ENCODE measurements around the gene PHIP.

Gene PHIP

DNA sequence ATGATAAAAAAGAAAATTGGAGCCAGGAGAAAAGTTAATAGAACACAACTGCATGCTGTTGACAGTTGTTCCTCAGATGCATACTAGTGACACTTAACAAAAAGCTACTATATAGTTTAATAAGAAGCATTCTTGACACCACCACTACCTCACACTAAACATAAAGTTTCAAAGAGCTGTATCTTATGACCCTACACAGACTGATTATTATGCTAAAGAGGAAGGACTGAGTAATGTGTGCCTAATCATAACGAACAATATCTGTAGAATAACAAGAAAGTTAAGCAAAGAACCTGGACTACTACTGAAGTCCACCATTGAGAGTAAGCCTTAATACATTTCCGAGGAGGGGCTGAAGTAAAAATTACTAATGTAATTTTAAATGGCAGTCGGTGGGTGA lies 110.9 kb downstream of the PHIP start:
- no peak overlapping the region for H2AFZ ChIP-seq (ENCODE audit: low read length)
- H2BK15ac ChIP-seq (ENCODE audit: low read length) = no peak overlapping the region
- H3K9ac ChIP-seq (ENCODE audit: low read depth, low read length, poor library complexity) = no peak overlapping the region
- no peak for DNase-seq (ENCODE audit: low spot score)
- no peak overlapping the region for H3K18ac ChIP-seq (ENCODE audit: low read length)
- H2BK5ac ChIP-seq (ENCODE audit: low read length) = no peak overlapping the region
- H3K4me2 ChIP-seq (ENCODE audit: insufficient read depth, low read length, poor library complexity, severe bottlenecking) = no peak overlapping the region
- no peaks in the 10 kb centered on the region for H3K4me1 ChIP-seq (ENCODE audit: control insufficient read depth in 2 of 2, insufficient read depth in 1 of 2, low read depth in 1 of 2, low read length in 2 of 2)
- no CpG with 5 or more reads among the region's 3 CpGs for WGBS, 2 donors (ENCODE audit: extremely low coverage in 2 of 2, insufficient read length in 2 of 2, insufficient replicate concordance in 1 of 2)
- no peak overlapping the region for H2AK5ac ChIP-seq (ENCODE audit: low read depth, low read length)
- peaks cover 1% of the 10 kb centered on the region for H3K79me1 ChIP-seq (ENCODE audit: low read depth, low read length)
- H3K27me3 ChIP-seq (ENCODE audit: control insufficient read depth in 3 of 3, insufficient read depth in 3 of 3, low read depth in 1 of 3, low read length in 3 of 3) = no peaks in the 10 kb centered on the region
- no peak overlapping the region for H2BK120ac ChIP-seq (ENCODE audit: low read depth, low read length)
- no peak overlapping the region for H3K4me3 ChIP-seq (ENCODE audit: low read length in 2 of 2)
- no peak overlapping the region for H3K23ac ChIP-seq (ENCODE audit: low read depth, low read length, poor library complexity)
- peaks cover 16 to 93% of the 10 kb centered on the region in 2 donors for H3K36me3 ChIP-seq (replicated peaks in 1 of 2; ENCODE audit: control insufficient read depth in 2 of 2, insufficient read depth in 2 of 2, low read length in 2 of 2)
- no peak overlapping the region for H2BK12ac ChIP-seq (ENCODE audit: low read length)
- H4K8ac ChIP-seq (ENCODE audit: low read depth, low read length) = no peak overlapping the region
- H3K27ac ChIP-seq (replicated peaks; ENCODE audit: low read length) = no peak overlapping the region
- no peaks in the 10 kb centered on the region for H3K9me3 ChIP-seq (replicated peaks in 1 of 2; ENCODE audit: control insufficient read depth in 2 of 2, insufficient read depth in 1 of 2, low read depth in 1 of 2, low read length in 2 of 2)
- H3K4ac ChIP-seq (ENCODE audit: low read length) = no peak overlapping the region
- no peak overlapping the region for H4K91ac ChIP-seq (ENCODE audit: low read depth, low read length, poor library complexity)
- H3K14ac ChIP-seq (ENCODE audit: low read length) = no peak overlapping the region

DNA sequence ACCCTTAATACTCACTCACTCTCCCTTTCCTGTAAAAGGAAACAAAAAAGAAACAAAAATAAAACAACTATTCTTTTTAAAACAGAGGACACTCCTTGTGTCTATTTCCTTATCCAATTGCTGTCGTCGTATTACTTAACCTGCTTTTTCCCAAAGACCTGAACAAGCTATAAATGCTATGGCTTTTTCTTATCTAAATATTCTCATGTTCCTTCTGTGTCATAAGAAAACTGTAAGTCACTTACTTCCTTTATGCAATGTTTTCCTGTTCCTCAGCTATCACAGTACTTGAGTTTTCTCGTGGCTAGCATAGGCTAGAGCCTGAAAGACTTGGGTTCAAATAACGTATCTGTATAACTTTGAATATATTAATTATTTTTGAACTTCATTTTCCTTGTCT lies 111.5 kb downstream of the PHIP start:
- DNase-seq (ENCODE audit: low spot score) = no peak
- peaks cover 1% of the 10 kb centered on the region for H3K79me1 ChIP-seq (ENCODE audit: low read depth, low read length)
- H3K9ac ChIP-seq (ENCODE audit: low read depth, low read length, poor library complexity) = no peak overlapping the region
- H3K18ac ChIP-seq (ENCODE audit: low read length) = no peak overlapping the region
- no peak overlapping the region for H3K4ac ChIP-seq (ENCODE audit: low read length)
- H3K23ac ChIP-seq (ENCODE audit: low read depth, low read length, poor library complexity) = no peak overlapping the region
- H3K9me3 ChIP-seq (replicated peaks in 1 of 2; ENCODE audit: control insufficient read depth in 2 of 2, insufficient read depth in 1 of 2, low read depth in 1 of 2, low read length in 2 of 2) = no peaks in the 10 kb centered on the region
- no peak overlapping the region for H2BK15ac ChIP-seq (ENCODE audit: low read length)
- H4K91ac ChIP-seq (ENCODE audit: low read depth, low read length, poor library complexity) = no peak overlapping the region
- no peak overlapping the region for H2BK5ac ChIP-seq (ENCODE audit: low read length)
- H2AFZ ChIP-seq (ENCODE audit: low read length) = no peak overlapping the region
- no peak overlapping the region for H2BK120ac ChIP-seq (ENCODE audit: low read depth, low read length)
- no peak overlapping the region for H3K14ac ChIP-seq (ENCODE audit: low read length)
- no peak overlapping the region for H2AK5ac ChIP-seq (ENCODE audit: low read depth, low read length)
- no peak overlapping the region for H3K4me2 ChIP-seq (ENCODE audit: insufficient read depth, low read length, poor library complexity, severe bottlenecking)
- no peaks in the 10 kb centered on the region for H3K27me3 ChIP-seq (ENCODE audit: control insufficient read depth in 3 of 3, insufficient read depth in 3 of 3, low read depth in 1 of 3, low read length in 3 of 3)
- no peak overlapping the region for H2BK12ac ChIP-seq (ENCODE audit: low read length)
- peaks cover 17 to 100% of the 10 kb centered on the region in 2 donors for H3K36me3 ChIP-seq (replicated peaks in 1 of 2; ENCODE audit: control insufficient read depth in 2 of 2, insufficient read depth in 2 of 2, low read length in 2 of 2)
- no CpG with 5 or more reads among the region's 4 CpGs for WGBS, 2 donors (ENCODE audit: extremely low coverage in 2 of 2, insufficient read length in 2 of 2, insufficient replicate concordance in 1 of 2)
- H3K4me3 ChIP-seq (ENCODE audit: low read length in 2 of 2) = no peak overlapping the region
- H3K4me1 ChIP-seq (ENCODE audit: control insufficient read depth in 2 of 2, insufficient read depth in 1 of 2, low read depth in 1 of 2, low read length in 2 of 2) = no peaks in the 10 kb centered on the region
- no peak overlapping the region for H4K8ac ChIP-seq (ENCODE audit: low read depth, low read length)
- H3K27ac ChIP-seq (replicated peaks; ENCODE audit: low read length) = no peak overlapping the region

DNA sequence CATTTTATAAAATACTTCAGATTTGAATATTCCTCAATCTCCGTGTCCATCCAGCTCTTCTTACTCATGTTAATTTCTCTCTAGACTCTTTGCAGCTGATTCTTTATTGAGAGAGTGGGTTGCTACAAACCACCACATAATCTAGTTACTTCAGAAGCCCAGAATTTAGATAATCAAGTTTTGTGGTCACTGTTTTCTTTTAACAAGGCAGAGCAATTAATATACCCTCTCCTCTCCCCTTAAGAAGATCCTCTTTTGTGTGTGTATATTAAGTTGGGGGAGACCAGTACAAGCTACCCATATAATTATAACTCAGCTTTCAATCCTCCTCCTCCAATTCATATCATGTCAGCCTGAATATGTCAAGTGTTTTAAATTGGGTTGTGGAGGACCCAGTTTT lies 115.6 kb downstream of the PHIP start:
- no peak overlapping the region for H3K4me2 ChIP-seq (ENCODE audit: insufficient read depth, low read length, poor library complexity, severe bottlenecking)
- no peak overlapping the region for H4K91ac ChIP-seq (ENCODE audit: low read depth, low read length, poor library complexity)
- H3K4ac ChIP-seq (ENCODE audit: low read length) = no peak overlapping the region
- no peak for DNase-seq (ENCODE audit: low spot score)
- H2BK15ac ChIP-seq (ENCODE audit: low read length) = no peak overlapping the region
- no peak overlapping the region for H3K9ac ChIP-seq (ENCODE audit: low read depth, low read length, poor library complexity)
- H3K18ac ChIP-seq (ENCODE audit: low read length) = no peak overlapping the region
- no peak overlapping the region for H2AFZ ChIP-seq (ENCODE audit: low read length)
- H3K9me3 ChIP-seq (replicated peaks in 1 of 2; ENCODE audit: control insufficient read depth in 2 of 2, insufficient read depth in 1 of 2, low read depth in 1 of 2, low read length in 2 of 2) = no peaks in the 10 kb centered on the region
- H3K14ac ChIP-seq (ENCODE audit: low read length) = no peak overlapping the region
- no peak overlapping the region for H2BK120ac ChIP-seq (ENCODE audit: low read depth, low read length)
- WGBS, 2 donors (ENCODE audit: extremely low coverage in 2 of 2, insufficient read length in 2 of 2, insufficient replicate concordance in 1 of 2) = no CpG with 5 or more reads among the region's 1 CpG
- no peak overlapping the region for H3K23ac ChIP-seq (ENCODE audit: low read depth, low read length, poor library complexity)
- peaks cover 15 to 100% of the 10 kb centered on the region in 2 donors for H3K36me3 ChIP-seq (replicated peaks in 1 of 2; ENCODE audit: control insufficient read depth in 2 of 2, insufficient read depth in 2 of 2, low read length in 2 of 2)
- no peaks in the 10 kb centered on the region for H3K4me1 ChIP-seq (ENCODE audit: control insufficient read depth in 2 of 2, insufficient read depth in 1 of 2, low read depth in 1 of 2, low read length in 2 of 2)
- no peaks in the 10 kb centered on the region for H3K27me3 ChIP-seq (ENCODE audit: control insufficient read depth in 3 of 3, insufficient read depth in 3 of 3, low read depth in 1 of 3, low read length in 3 of 3)
- peaks cover 1% of the 10 kb centered on the region for H3K79me1 ChIP-seq (ENCODE audit: low read depth, low read length)
- H2AK5ac ChIP-seq (ENCODE audit: low read depth, low read length) = no peak overlapping the region
- no peak overlapping the region for H4K8ac ChIP-seq (ENCODE audit: low read depth, low read length)
- no peak overlapping the region for H2BK12ac ChIP-seq (ENCODE audit: low read length)
- no peak overlapping the region for H2BK5ac ChIP-seq (ENCODE audit: low read length)
- H3K27ac ChIP-seq (replicated peaks; ENCODE audit: low read length) = no peak overlapping the region
- no peak overlapping the region for H3K4me3 ChIP-seq (ENCODE audit: low read length in 2 of 2)

DNA sequence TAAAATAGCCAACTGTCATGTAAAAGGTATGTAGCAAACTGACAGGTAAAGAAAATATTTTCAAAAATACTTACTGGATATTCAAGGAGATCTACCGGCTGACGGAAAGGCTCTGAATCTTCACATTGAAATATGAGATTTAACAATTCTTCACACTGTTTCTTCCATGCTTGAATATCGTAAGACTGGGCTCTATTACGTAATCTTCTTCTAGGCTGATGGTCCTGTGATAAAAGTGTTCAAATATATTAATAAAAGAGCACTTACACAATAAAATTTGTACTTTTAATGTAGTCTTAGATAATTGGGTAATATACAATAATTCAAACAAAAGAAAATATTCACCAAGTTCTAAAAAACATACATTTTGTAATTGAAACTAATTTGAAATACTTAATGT lies 123.3 kb downstream of the PHIP start:
- WGBS, 2 donors (ENCODE audit: extremely low coverage in 2 of 2, insufficient read length in 2 of 2, insufficient replicate concordance in 1 of 2) = no CpG with 5 or more reads among the region's 4 CpGs
- Histone ChIP-seq H3K4ac (ENCODE audit: low read length) (no peak overlapping the region), H3K18ac (ENCODE audit: low read length) (no peak overlapping the region), H3K14ac (ENCODE audit: low read length) (no peak overlapping the region), H3K27me3 (ENCODE audit: control insufficient read depth in 3 of 3, insufficient read depth in 3 of 3, low read depth in 1 of 3, low read length in 3 of 3) (no peaks in the 10 kb centered on the region), H2BK15ac (ENCODE audit: low read length) (no peak overlapping the region), H3K27ac (replicated peaks; ENCODE audit: low read length) (no peak overlapping the region), H3K4me3 (ENCODE audit: low read length in 2 of 2) (no peak overlapping the region), H3K36me3 (replicated peaks in 1 of 2; ENCODE audit: control insufficient read depth in 2 of 2, insufficient read depth in 2 of 2, low read length in 2 of 2) (peaks cover 9 to 100% of the 10 kb centered on the region in 2 donors), H3K9ac (ENCODE audit: low read depth, low read length, poor library complexity) (no peak overlapping the region), H3K9me3 (replicated peaks in 1 of 2; ENCODE audit: control insufficient read depth in 2 of 2, insufficient read depth in 1 of 2, low read depth in 1 of 2, low read length in 2 of 2) (peaks cover 0 to 27% of the 10 kb centered on the region in 2 donors), H2BK12ac (ENCODE audit: low read length) (no peak overlapping the region), H3K4me2 (ENCODE audit: insufficient read depth, low read length, poor library complexity, severe bottlenecking) (no peak overlapping the region), H3K23ac (ENCODE audit: low read depth, low read length, poor library complexity) (no peak overlapping the region), H3K79me1 (ENCODE audit: low read depth, low read length) (no peaks in the 10 kb centered on the region), H2BK120ac (ENCODE audit: low read depth, low read length) (no peak overlapping the region), H2AFZ (ENCODE audit: low read length) (no peak overlapping the region), H3K4me1 (ENCODE audit: control insufficient read depth in 2 of 2, insufficient read depth in 1 of 2, low read depth in 1 of 2, low read length in 2 of 2) (no peaks in the 10 kb centered on the region), H2BK5ac (ENCODE audit: low read length) (no peak overlapping the region), H4K91ac (ENCODE audit: low read depth, low read length, poor library complexity) (no peak overlapping the region), H4K8ac (ENCODE audit: low read depth, low read length) (no peak overlapping the region), H2AK5ac (ENCODE audit: low read depth, low read length) (no peak overlapping the region)
- no peak for DNase-seq (ENCODE audit: low spot score)
